Mesenchymal stem cell (in vitro differentiated cells and primary cell): ENCODE data around the gene RIOX2.

Source experiments
- DNase-seq: peaks from one replicate; pipeline ENCODE4 v3.0.0-alpha.2; 2013
- H2AFZ ChIP-seq: one replicate; pipeline ENCODE4 v1.6.1; 2013; ENCODE audit warnings: low read depth, mild to moderate bottlenecking, control low read depth, inconsistent platforms, low read length, moderate library complexity
- H2AK5ac ChIP-seq: 2 replicates; pipeline ENCODE4 v1.6.1; 2013; ENCODE audit warnings: low read length, moderate library complexity, mild to moderate bottlenecking, inconsistent platforms; ENCODE audit not compliant: severe bottlenecking
- H2BK120ac ChIP-seq: one replicate; pipeline ENCODE4 v1.6.1; 2013; ENCODE audit warnings: low read depth, mild to moderate bottlenecking, inconsistent platforms, low read length, moderate library complexity
- H2BK12ac ChIP-seq, 2 experiments: one replicate each; pipeline ENCODE4 v1.6.1; 2013; ENCODE audit warnings: inconsistent platforms in 2 of 2, low read length in 2 of 2, mild to moderate bottlenecking in 2 of 2, moderate library complexity in 2 of 2, control low read depth in 1 of 2
- H2BK15ac ChIP-seq: one replicate; pipeline ENCODE4 v1.6.1; 2013; ENCODE audit warnings: mild to moderate bottlenecking, low read depth, inconsistent platforms; ENCODE audit not compliant: poor library complexity, severe bottlenecking
- H2BK5ac ChIP-seq: 2 replicates; pipeline ENCODE4 v1.6.1; 2013; ENCODE audit warnings: low read depth, mild to moderate bottlenecking, low read length, control low read depth, inconsistent platforms; ENCODE audit not compliant: poor library complexity, severe bottlenecking
- H3K14ac ChIP-seq, 2 experiments: one replicate each; pipeline ENCODE4 v1.6.1; 2013; ENCODE audit warnings: inconsistent platforms in 2 of 2, low read length in 2 of 2, control low read depth in 1 of 2, mild to moderate bottlenecking in 1 of 2, moderate library complexity in 1 of 2
- H3K18ac ChIP-seq, 2 experiments: one replicate each; pipeline ENCODE4 v1.6.1; 2013; ENCODE audit warnings: inconsistent platforms in 2 of 2, low read length in 2 of 2, control low read depth in 1 of 2, low read depth in 1 of 2, mild to moderate bottlenecking in 1 of 2
- H3K23ac ChIP-seq, 2 experiments: one replicate each; pipeline ENCODE4 v1.6.1; 2013; ENCODE audit warnings: inconsistent platforms in 2 of 2, low read length in 2 of 2, mild to moderate bottlenecking in 2 of 2, moderate library complexity in 2 of 2, control low read depth in 1 of 2
- H3K27ac ChIP-seq: 2 replicates; pipeline ENCODE4 v1.5.1; 2013; ENCODE audit warnings: mild to moderate bottlenecking, moderate library complexity, low read length, control low read depth, inconsistent platforms; ENCODE audit not compliant: poor library complexity, severe bottlenecking
- H3K27me3 ChIP-seq, 2 experiments: 2 replicates each; pipeline versions ENCODE4 v1.6.1 to v1.7.0; 2013; ENCODE audit warnings: low read length in 2 of 2, mild to moderate bottlenecking in 2 of 2, moderate library complexity in 2 of 2, control low read depth in 1 of 2, inconsistent platforms in 1 of 2; ENCODE audit not compliant: control insufficient read depth in 1 of 2, insufficient read depth in 1 of 2
- H3K36me3 ChIP-seq, 2 experiments: 2 replicates each; pipeline versions ENCODE4 v1.6.1 to v1.7.0; 2013; ENCODE audit warnings: low read length in 2 of 2, control low read depth in 1 of 2, inconsistent platforms in 1 of 2, low read depth in 1 of 2, mild to moderate bottlenecking in 1 of 2; ENCODE audit not compliant: insufficient read depth in 2 of 2, control insufficient read depth in 1 of 2
- H3K4ac ChIP-seq, 2 experiments: one replicate each; pipeline ENCODE4 v1.6.1; 2013; ENCODE audit warnings: inconsistent platforms in 2 of 2, low read length in 2 of 2, mild to moderate bottlenecking in 2 of 2, moderate library complexity in 2 of 2, control low read depth in 1 of 2, low read depth in 1 of 2
- H3K4me1 ChIP-seq: 2 replicates; pipeline ENCODE4 v1.6.1; 2013; ENCODE audit warnings: low read depth, low read length, control low read depth; ENCODE audit not compliant: control insufficient read depth, insufficient read depth
- H3K4me2 ChIP-seq: 2 replicates; pipeline ENCODE4 v1.6.1; 2013; ENCODE audit warnings: low read length, mild to moderate bottlenecking, inconsistent platforms; ENCODE audit not compliant: poor library complexity, severe bottlenecking
- H3K4me3 ChIP-seq, 2 experiments: 2 replicates each; pipeline versions ENCODE4 v1.5.1 to v1.7.0; 2013; ENCODE audit warnings: low read length in 2 of 2, mild to moderate bottlenecking in 2 of 2, control low read depth in 1 of 2, low read depth in 1 of 2; ENCODE audit not compliant: insufficient read depth in 1 of 2
- H3K79me1 ChIP-seq: replicated peaks from 2 replicates; pipeline ENCODE4 v1.6.1; 2013; ENCODE audit warnings: mild to moderate bottlenecking, control low read depth, low read length, inconsistent platforms; ENCODE audit not compliant: poor library complexity, severe bottlenecking
- H3K9ac ChIP-seq: 2 replicates; pipeline ENCODE4 v1.7.0; 2013; ENCODE audit warnings: mild to moderate bottlenecking, low read length, moderate library complexity
- H3K9me3 ChIP-seq: 2 replicates; pipeline ENCODE4 v1.7.0; 2013; ENCODE audit warnings: mild to moderate bottlenecking, low read length; ENCODE audit not compliant: control insufficient read depth
- H4K8ac ChIP-seq: one replicate; pipeline ENCODE4 v1.6.1; 2013; ENCODE audit warnings: inconsistent platforms, mild to moderate bottlenecking, low read length, moderate library complexity
- H4K91ac ChIP-seq: one replicate; pipeline ENCODE4 v1.6.1; 2013; ENCODE audit warnings: mild to moderate bottlenecking, low read length, inconsistent platforms
- WGBS: methylation state at CpG from one replicate; pipeline ENCODE4 v1.1.7; 2013; ENCODE audit warnings: mixed read lengths; 5-methylcytosine and 5-hydroxymethylcytosine counted together

Gene RIOX2

DNA sequence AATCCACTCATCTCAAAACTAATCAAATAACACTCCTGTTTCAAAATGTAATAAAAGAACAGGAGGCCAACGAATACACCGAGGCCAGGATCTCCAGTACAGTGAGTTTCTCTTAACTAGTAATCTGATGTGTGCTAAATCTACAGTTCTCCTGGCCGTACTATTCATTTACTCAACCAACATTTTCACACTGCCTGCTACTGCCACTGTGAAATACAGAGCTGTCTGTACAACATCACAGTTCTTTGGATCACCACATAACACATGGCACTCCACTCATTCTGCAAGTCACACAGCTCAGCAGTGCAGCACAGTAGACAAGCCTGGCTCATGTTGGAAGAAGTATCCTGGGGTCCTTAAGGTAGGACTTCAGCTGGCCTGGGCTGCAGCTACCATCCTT, 21.9 kb downstream of the RIOX2 start:
- 91% methylated on average over 3 of the region's 3 CpGs for WGBS

GRCh38 chr3:97949743-97950142, 22.5 kb downstream of the RIOX2 start:
- Histone ChIP-seq H2BK5ac (no peak overlapping the region), H3K14ac (no peak overlapping the region), H3K9me3 (no peaks in the 10 kb centered on the region), H2AFZ (no peak overlapping the region), H3K4me2 (no peak overlapping the region), H2AK5ac (no peak overlapping the region), H3K4ac (no peak overlapping the region), H4K8ac (no peak overlapping the region), H3K27ac (no peak overlapping the region), H3K23ac (no peak overlapping the region), H3K27me3 (no peaks in the 10 kb centered on the region), H4K91ac (no peak overlapping the region), H3K4me1 (no peaks in the 10 kb centered on the region), H3K9ac (no peak overlapping the region), H2BK120ac (no peak overlapping the region), H3K4me3 (no peak overlapping the region), H2BK12ac (no peak overlapping the region), H3K36me3 (peaks cover 9 to 85% of the 10 kb centered on the region in 2 experiments), H2BK15ac (no peak overlapping the region), H3K18ac (no peak overlapping the region), H3K79me1 (no peaks in the 10 kb centered on the region)
- DNase-seq = no peak
- 81% methylated on average over 5 of the region's 5 CpGs for WGBS

More for the DNA sequence above, 21.9 kb downstream of the RIOX2 start:
- no peak overlapping the region for H4K91ac ChIP-seq
- no peak overlapping the region for H3K23ac ChIP-seq
- H3K36me3 ChIP-seq = peaks cover 9 to 85% of the 10 kb centered on the region in 2 experiments
- no peak overlapping the region for H2BK12ac ChIP-seq
- H2AFZ ChIP-seq = no peak overlapping the region
- H2AK5ac ChIP-seq = no peak overlapping the region
- no peak overlapping the region for H3K14ac ChIP-seq
- H2BK120ac ChIP-seq = no peak overlapping the region
- H3K27me3 ChIP-seq = no peaks in the 10 kb centered on the region
- no peaks in the 10 kb centered on the region for H3K79me1 ChIP-seq
- H4K8ac ChIP-seq = no peak overlapping the region
- H3K4me2 ChIP-seq = no peak overlapping the region
- no peak overlapping the region for H3K4ac ChIP-seq
- no peaks in the 10 kb centered on the region for H3K4me1 ChIP-seq
- no peak for DNase-seq
- no peak overlapping the region for H3K18ac ChIP-seq
- H3K9ac ChIP-seq = no peak overlapping the region
- no peak overlapping the region for H3K4me3 ChIP-seq
- no peak overlapping the region for H3K27ac ChIP-seq
- H2BK5ac ChIP-seq = no peak overlapping the region
- no peak overlapping the region for H2BK15ac ChIP-seq
- H3K9me3 ChIP-seq = no peaks in the 10 kb centered on the region

DNA sequence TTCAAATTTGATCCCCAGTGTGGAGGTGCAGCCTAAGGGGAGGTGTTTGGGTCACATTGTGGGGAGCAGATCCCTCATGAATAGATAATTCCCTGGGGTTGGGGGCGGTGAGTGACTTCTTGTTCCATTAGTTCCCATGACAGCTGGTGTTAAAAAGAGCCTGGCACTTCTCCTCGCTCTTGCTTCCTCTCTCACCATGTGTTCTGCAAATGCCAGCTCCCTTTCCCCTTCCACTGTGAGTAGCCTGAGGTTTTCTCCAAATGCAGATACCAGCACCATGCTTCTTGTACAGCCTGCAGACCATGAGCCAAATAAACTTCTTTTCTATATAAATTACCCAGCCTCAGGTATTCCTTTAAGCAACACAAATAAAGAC, 23.1 kb downstream of the RIOX2 start:
- Histone ChIP-seq H3K27me3 (no peaks in the 10 kb centered on the region), H3K23ac (no peak overlapping the region), H2BK12ac (no peak overlapping the region), H2AFZ (no peak overlapping the region), H3K14ac (no peak overlapping the region), H3K27ac (no peak overlapping the region), H2BK120ac (no peak overlapping the region), H3K4me3 (no peak overlapping the region), H4K8ac (no peak overlapping the region), H3K4me1 (no peaks in the 10 kb centered on the region), H3K79me1 (no peaks in the 10 kb centered on the region), H3K9me3 (no peaks in the 10 kb centered on the region), H4K91ac (no peak overlapping the region), H3K9ac (no peak overlapping the region), H2BK15ac (no peak overlapping the region), H3K4me2 (no peak overlapping the region), H2BK5ac (no peak overlapping the region), H3K4ac (no peak overlapping the region), H3K18ac (no peak overlapping the region), H2AK5ac (no peak overlapping the region), H3K36me3 (peaks cover 7 to 85% of the 10 kb centered on the region in 2 experiments)
- no peak for DNase-seq
- WGBS = 97% methylated on average over 2 of the region's 2 CpGs

DNA sequence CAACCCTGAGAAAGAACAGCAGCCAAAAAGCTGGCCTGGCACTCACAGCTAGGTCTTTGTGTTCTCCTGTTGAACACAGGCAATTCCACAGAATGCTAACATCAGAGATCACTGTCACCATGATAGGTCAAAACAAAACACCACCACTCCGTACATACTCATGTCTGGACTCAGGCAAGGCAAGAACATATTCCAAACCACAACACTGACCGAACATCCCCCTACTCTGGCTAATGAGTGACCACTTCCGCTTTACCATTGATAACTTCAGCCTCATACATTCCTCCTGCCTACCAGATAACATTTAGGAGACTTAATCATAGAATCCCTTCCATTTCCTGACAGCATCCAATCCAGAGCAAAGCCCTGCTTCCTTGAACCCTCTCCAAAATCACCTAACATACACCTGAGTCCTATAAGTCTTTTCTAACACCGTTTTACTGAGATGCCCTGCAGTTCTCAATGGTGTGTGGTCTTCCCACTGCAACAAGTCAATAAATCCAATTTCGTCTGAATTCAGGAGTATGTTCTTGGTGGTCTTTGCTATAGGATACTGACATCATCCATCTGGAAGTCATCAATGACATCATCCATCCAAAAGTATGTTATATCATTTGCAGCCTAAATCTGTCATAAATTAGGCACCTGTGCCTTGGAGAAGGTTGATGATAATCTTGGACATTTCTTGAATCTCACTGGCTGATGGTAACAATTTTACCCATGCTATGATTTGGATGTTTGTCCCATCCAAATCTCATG, 23.7 kb downstream of the RIOX2 start:
- H3K14ac ChIP-seq = no peak overlapping the region
- DNase-seq = no peak
- H3K4me2 ChIP-seq = no peak overlapping the region
- no peaks in the 10 kb centered on the region for H3K4me1 ChIP-seq
- no peak overlapping the region for H2AK5ac ChIP-seq
- H3K4ac ChIP-seq = no peak overlapping the region
- no peak overlapping the region for H2BK5ac ChIP-seq
- H2BK15ac ChIP-seq = no peak overlapping the region
- WGBS = 94% methylated on average over 4 of the region's 5 CpGs
- H2AFZ ChIP-seq = no peak overlapping the region
- no peaks in the 10 kb centered on the region for H3K79me1 ChIP-seq
- H3K9ac ChIP-seq = no peak overlapping the region
- no peak overlapping the region for H3K27ac ChIP-seq
- H3K18ac ChIP-seq = no peak overlapping the region
- no peak overlapping the region for H2BK12ac ChIP-seq
- H4K91ac ChIP-seq = no peak overlapping the region
- no peak overlapping the region for H3K23ac ChIP-seq
- no peak overlapping the region for H3K4me3 ChIP-seq
- H2BK120ac ChIP-seq = no peak overlapping the region
- H3K27me3 ChIP-seq = no peaks in the 10 kb centered on the region
- H4K8ac ChIP-seq = no peak overlapping the region
- no peaks in the 10 kb centered on the region for H3K9me3 ChIP-seq
- H3K36me3 ChIP-seq = peaks cover 5 to 85% of the 10 kb centered on the region in 2 experiments
